Esophagus squamous epithelium (tissue), 4 donors: ENCODE measurements around the gene DMKN.

Experiments
- CTCF ChIP-seq, 6 experiments: fragments of 450-650 bp in 4 of 6; fragments of 200-600 bp in 2 of 6; sonication (generic) in 2 of 6; IDR thresholded peaks; one replicate each; pipeline ENCODE4 v1.5.1; 2016 to 2019; ENCODE audit warnings: antibody characterized with exemption in 6 of 6, mild to moderate bottlenecking in 4 of 6, moderate library complexity in 4 of 6
- POLR2A ChIP-seq, 4 donors: fragments of 450-650 bp; IDR thresholded peaks; one replicate each; pipeline ENCODE4 v1.6.1; 2017; ENCODE audit warnings: antibody characterized with exemption in 4 of 4, mild to moderate bottlenecking in 4 of 4, moderate library complexity in 3 of 4

GRCh38 chr19:35558400-35559280 lies 45.2 kb upstream of the DMKN start:
- TF ChIP-seq POLR2A (IDR thresholded peaks at IDR 0.05) (no peak), CTCF (IDR thresholded peaks at IDR 0.05) (no peak)
